Measurements from ENCODE around the gene SV2A.

The SV2A gene

DNA sequence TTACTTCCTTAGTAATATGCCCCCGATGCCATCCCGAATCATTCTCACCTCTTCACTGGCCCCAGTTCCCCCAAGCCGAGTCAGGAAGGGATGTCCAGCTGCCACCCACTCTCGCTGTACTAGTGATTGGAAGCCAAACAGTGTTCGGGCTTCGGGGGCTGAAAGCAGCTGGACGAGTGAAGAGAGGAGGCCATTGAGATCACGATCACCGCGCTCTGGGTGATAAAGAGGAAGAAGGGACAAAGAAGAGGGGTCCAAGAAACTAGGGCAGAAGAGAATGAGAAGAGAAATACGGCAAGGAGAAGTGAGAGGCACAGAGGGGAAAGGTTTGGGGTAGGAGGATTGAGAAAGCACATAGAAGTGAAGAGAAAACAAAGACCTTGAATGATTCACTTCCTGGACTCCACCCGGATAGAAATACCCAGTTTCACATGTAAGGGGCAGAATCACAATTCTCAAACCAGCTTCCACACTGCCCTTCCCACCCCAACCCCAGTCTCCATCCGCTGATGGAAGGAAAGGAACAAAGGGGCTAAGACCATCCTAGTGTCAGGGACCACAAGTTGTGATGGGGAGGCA lies 13.7 kb upstream of the SV2A start:
- no peak for DNase-seq (ENCODE audit: low read depth in 2 of 2, low spot score in 1 of 2)

- DNase-seq (ENCODE audit: low read depth in 2 of 2, low spot score in 1 of 2) = no peak
These were observed 12.2 kb upstream of the SV2A start for GRCh38 chr1:149929856-149930255.

DNA sequence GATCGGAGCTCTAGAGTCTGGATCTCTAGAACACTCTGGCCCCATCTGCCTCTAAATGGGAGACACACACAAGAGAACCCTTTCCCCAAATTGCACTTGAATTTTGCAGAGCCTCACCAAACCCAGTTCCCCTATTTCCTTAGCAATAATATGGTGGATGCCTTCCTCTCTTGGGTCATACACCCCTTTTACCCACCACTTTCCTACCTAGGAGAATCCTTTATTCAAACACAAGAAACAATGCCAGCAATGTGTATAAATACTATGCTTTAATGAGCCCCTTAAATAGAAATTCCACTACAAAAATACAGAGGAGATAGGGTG lies 10.7 kb upstream of the SV2A start:
- no peak for DNase-seq (ENCODE audit: low read depth in 2 of 2, low spot score in 1 of 2)

DNA sequence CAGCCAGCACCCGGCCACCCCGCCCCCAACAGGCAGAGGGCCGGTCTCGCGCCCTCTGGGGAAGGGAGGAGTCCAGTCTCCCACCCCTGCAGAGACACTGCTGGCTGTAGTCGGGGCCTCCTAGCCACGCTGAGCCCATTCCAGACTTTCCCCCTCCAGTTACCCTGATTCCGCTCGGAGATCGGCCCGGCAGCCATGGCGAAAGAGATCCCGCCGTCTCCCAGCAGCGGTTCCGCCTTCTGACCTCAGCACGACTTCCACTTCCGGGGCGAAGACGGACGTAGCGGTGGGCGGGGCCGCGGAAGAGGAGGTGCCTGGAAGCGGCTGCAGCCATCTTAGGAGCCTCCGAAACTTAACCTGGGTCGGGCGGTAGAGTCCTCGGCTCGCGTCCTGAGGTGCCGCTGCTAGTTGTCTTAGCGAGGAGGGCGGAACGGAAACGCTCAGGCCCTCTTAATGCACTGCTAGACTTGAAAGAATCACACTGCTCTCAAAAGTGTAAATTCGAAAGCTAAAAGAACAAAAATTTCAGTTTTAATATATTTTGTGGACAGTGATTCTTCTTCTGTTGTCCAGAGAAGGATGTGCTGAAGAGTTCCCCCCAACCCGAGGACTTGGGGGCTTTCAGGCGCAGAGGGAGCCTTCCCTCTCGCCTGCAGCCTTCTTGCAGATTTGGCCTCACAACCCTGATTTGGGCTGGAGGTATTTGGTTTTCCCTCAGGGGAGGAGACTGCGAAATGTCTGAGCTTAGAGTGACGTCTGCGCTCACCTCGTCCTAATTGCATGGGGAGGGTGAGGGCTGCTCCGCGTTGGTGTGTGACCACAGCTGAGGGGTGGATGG lies 10.1 kb upstream of the SV2A start, which contains the start of gene SF3B4:
Gene SF3B4 (minus strand): TSS at position 241 of the 838 bp plus-strand sequence. CDS start 44 bp downstream, at position 197.
- peak; percentile 92 to 95 for DNase-seq (ENCODE audit: low read depth in 2 of 2, low spot score in 1 of 2)

DNA sequence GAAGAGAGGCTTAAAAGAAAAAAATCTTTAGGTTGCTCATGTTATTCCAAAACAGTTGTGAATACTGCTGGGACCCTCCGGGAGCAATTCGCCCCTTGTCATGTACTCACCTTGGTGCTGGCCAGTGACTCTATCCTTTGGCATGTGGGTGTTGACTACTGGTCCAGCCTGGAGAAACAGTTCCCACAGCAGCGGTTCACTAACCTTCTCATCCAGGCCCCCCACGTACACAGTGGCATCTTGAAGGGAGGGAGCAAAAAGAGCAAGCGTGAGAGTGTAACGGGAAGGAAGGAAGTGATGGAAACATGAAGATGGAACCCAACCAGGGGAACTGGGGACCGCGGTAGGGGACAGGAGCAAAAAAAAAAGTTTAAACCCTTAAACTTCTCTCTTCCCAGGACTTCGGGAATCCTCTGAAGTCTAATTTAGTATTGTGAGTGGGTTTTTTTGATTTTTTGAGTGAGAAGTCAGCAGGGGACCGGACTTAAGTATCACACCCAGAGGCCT lies 9.5 kb upstream of the SV2A start:
- no peak for DNase-seq (ENCODE audit: low read depth in 2 of 2, low spot score in 1 of 2)

DNA sequence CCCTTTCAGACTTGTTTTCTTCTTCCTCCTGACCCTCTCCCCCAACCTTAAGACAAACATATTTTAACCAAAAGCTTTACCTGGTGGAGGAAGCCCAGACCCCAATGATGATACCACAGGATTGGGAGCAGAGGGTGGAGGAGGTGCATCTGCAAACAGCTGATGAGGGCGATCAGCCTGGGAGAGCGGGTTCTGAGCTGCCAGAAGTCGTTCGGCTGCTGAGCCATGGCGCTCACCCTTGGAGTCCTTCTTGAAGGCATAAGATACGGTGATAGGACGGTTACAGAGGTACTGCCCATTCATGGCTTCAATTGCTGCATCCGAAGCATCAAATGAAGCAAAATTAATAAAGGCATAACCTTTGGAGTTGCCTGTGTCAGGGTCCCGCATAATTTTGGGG lies 8.7 kb upstream of the SV2A start:
- DNase-seq (ENCODE audit: low read depth in 2 of 2, low spot score in 1 of 2) = no peak

DNA sequence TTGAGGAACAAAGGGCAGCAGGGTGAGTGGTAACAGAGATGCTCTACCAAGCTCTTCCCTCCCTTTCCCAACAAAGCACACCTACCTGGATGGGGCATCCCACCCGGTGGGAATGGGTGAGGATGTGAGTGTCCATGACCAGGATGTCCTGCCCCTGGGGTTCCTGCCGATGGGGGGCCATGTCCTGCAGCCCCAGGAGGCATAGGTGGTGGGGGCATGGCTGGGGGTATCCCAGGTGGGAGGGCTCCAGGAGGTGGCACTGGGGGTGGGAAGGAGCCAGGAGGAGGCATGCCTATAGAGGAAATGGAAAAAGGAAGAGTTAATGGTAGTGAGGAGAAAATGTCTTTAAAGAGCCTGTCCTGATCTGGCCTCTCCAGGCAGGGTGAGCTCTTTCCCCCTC lies 8.1 kb upstream of the SV2A start:
- no peak for DNase-seq (ENCODE audit: low read depth in 2 of 2, low spot score in 1 of 2)

GRCh38 chr1:149925345-149925744 lies 7.7 kb upstream of the SV2A start:
- DNase-seq (ENCODE audit: low read depth in 2 of 2, low spot score in 1 of 2) = no peak

GRCh38 chr1:149923626-149924025 lies 6.0 kb upstream of the SV2A start:
- no peak for DNase-seq (ENCODE audit: low read depth in 2 of 2, low spot score in 1 of 2)

DNA sequence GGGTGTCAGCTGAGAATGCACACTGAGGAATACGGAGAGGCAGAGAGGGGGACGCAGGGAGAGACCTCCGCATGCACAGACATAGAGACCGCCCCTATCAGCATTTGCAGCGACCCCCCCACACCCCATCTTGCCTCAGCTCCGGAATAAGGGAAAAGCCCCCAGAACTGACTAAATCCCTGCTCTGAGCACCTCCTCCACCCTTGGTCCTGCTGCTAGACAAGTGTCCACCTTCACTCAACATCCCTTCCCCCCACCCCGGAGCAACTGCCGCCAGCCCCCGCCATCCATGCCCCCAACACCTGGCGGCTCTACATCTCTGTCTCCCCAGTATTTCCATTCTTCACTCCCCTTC lies 769 bp downstream of the SV2A start:
- DNase-seq (ENCODE audit: low read depth in 2 of 2, low spot score in 1 of 2) = no peak

GRCh38 chr1:149916193-149916897 lies 1.3 kb downstream of the SV2A start:
- no peak for DNase-seq (ENCODE audit: low read depth in 2 of 2, low spot score in 1 of 2)

DNA sequence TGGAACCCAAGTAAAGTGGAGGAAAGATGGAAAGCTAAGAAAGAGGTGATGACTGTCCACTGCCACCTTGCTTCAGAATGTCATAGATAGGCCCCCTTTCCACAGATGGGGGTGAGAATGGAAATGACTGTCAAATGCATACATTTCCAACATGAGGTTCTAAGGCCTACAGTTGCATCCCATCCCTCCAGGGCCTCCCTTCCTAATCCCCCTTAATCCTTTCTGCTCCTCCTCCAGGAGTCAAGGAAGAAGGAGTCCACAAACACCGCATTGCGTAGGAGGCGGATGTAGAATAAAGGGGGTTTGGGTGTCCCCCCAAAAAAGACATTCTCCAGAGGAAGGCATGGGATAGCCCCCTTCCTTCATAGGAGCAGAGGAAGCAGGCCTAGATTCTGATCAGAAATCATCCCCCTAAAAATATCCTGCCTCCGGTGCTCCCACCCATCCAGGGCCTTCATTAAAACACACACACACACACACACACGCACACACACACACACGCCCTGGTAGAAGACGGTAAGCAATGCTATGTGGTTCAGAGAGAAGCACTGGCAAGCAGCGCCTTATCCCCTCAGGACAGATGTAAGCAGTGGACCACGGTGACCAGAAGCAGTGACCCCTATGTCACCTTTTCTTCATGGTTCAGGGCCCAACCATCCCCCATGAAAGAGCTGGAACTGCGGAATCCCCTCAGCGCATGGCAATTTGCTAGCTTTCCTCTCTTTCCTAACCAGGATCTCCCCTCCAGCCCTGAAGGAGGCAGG lies 2.0 kb downstream of the SV2A start:
- no peak for DNase-seq (ENCODE audit: low read depth in 2 of 2, low spot score in 1 of 2)

- no peak for DNase-seq (ENCODE audit: low read depth in 2 of 2, low spot score in 1 of 2)
These were observed 3.1 kb downstream of the SV2A start for GRCh38 chr1:149914545-149914944.

- no peak for DNase-seq (ENCODE audit: low read depth in 2 of 2, low spot score in 1 of 2)
These were observed 11.0 kb downstream of the SV2A start for GRCh38 chr1:149906570-149907075.

- no peak for DNase-seq (ENCODE audit: low read depth in 2 of 2, low spot score in 1 of 2)
These were observed 13.7 kb downstream of the SV2A start for GRCh38 chr1:149903836-149904491.

- DNase-seq (ENCODE audit: low read depth in 2 of 2, low spot score in 1 of 2) = peak; percentile 53 to 62
These were observed 18.0 kb downstream of the SV2A start, which contains the start of gene BOLA1 for GRCh38 chr1:149899460-149900284. Gene BOLA1, plus strand, starts transcription at chr1:149899568. Its CDS starts 492 bp downstream, at chr1:149900060.

DNA sequence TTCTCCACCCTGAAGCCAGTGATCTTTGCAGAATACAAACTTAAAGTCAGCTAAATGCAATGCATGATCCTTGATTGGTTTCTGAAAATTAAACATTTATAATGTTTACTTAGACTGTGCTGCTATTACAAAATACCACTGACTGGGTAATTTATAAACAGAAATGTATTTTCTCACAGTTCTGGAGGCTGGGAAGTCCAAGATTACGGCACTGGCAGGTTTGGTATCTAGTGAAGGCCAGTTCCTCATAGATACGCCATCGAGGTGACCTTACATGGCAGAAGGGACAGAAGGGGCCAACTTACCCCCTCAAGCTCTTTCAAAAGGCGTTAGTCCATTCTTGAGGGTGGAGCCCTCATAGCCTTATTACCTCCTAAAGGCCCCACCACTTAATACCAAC lies 21.1 kb downstream of the SV2A start:
- DNase-seq (ENCODE audit: low read depth in 2 of 2, low spot score in 1 of 2) = no peak

DNA sequence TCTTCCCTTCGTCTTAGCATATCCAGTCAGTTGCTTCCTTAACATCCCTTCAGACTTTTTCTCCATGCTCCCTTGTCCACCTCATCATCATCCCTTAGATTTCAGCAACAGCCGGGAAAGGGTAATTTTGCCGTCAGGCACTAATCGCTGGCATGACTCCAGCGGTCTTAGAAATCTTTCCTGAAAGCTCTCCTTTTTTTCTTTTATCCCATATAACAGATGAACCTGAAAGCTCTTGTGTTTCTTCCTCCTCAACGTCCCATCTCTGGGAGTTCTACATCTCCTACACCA lies 28.7 kb downstream of the SV2A start:
- no peak for DNase-seq (ENCODE audit: low read depth in 2 of 2, low spot score in 1 of 2)

DNA sequence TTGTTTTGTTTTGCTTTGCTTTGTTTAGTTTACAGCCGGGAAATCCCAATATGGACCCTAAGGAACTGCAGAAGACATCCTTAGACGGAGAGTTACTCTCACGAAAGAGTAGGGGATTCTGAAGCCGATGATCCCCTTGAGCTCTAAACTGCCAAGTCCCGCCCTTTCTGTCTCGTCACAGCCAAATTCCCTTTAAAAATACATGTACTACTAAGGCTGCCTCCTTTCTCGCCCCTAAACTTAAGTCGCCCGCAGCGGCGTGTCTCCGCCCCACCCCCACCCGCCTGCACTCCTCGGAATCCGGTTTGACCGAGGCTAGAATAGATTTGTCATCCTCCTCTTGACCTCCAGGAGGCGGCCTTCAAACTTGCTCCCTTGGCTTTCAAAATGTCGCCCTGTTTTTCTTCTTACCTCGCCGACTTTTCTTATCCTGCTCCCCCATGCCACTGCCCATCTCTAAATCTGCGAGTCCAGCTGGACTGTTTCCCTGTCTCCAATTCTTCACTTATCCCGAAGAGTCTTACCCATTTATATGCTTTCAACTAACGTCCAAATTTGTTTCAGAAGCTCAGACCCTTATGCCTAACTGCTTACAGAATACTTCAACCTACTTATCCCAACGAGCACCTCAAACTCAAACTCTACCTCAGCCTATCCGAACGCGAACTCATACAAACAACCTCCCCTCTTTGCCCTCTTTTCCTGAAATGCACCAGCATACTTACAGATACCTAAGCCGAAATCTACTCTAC lies 29.2 kb downstream of the SV2A start:
- DNase-seq (ENCODE audit: low read depth in 2 of 2, low spot score in 1 of 2) = peak; percentile 28 to 45
